HEK293T (cell line): ENCODE data around the gene BAZ2A.

ENCODE experiments used
- CTCF ChIA-PET: fragments of 350-600 bp; formaldehyde crosslinking; extraction: SDS; loops from one replicate; lab custom pipeline; 2021; ENCODE audit warnings: antibody characterized with exemption, inconsistent platforms; lab: Yijun Ruan, JAX
- POLR2A ChIA-PET: fragments of 350-600 bp; formaldehyde crosslinking; extraction: SDS; loops from one replicate; lab custom pipeline; 2020; ENCODE audit warnings: antibody characterized with exemption, inconsistent platforms; lab: Yijun Ruan, JAX
- DNase-seq: peaks from one replicate; pipeline ENCODE4 v3.0.0; 2012; ENCODE audit warnings: mixed read lengths; ENCODE audit errors: extremely low spot score
- ARNT ChIP-seq: fragments of 450-650 bp; IDR thresholded peaks from 2 replicates; pipeline ENCODE4 v1.6.1; 2017; ENCODE audit warnings: mild to moderate bottlenecking
- BHLHE40 ChIP-seq: fragments of 450-650 bp; IDR thresholded peaks from 2 replicates; pipeline ENCODE4 v1.6.1; 2016; ENCODE audit warnings: mild to moderate bottlenecking, moderate library complexity, borderline replicate concordance
- CTBP1 ChIP-seq: fragments of 450-650 bp; IDR thresholded peaks from 2 replicates; pipeline ENCODE4 v1.6.1; 2016; ENCODE audit warnings: borderline replicate concordance
- ELF4 ChIP-seq: fragments of 450-650 bp; IDR thresholded peaks from 2 replicates; pipeline ENCODE4 v1.6.1; 2017; ENCODE audit warnings: antibody characterized with exemption
- FOXA1 ChIP-seq: fragments of 450-650 bp; IDR thresholded peaks from 2 replicates; pipeline ENCODE4 v1.6.1; 2016; ENCODE audit warnings: mild to moderate bottlenecking
- FOXK2 ChIP-seq: fragments of 450-650 bp; IDR thresholded peaks from 2 replicates; pipeline ENCODE4 v1.6.1; 2016; ENCODE audit warnings: mild to moderate bottlenecking
- FOXM1 ChIP-seq: fragments of 450-650 bp; IDR thresholded peaks from 2 replicates; pipeline ENCODE4 v1.6.1; 2017; ENCODE audit warnings: mild to moderate bottlenecking, borderline replicate concordance
- HDGF ChIP-seq: fragments of 450-650 bp; IDR thresholded peaks from 2 replicates; pipeline ENCODE4 v1.6.1; 2017; ENCODE audit warnings: antibody characterized with exemption, borderline replicate concordance
- L3MBTL2 ChIP-seq: fragments of 450-650 bp; conservative IDR thresholded peaks from 2 replicates; pipeline ENCODE4 v1.6.1; 2016; ENCODE audit warnings: mild to moderate bottlenecking
- LEF1 ChIP-seq: fragments of 450-650 bp; IDR thresholded peaks from 2 replicates; pipeline ENCODE4 v1.6.1; 2017; ENCODE audit warnings: mild to moderate bottlenecking, borderline replicate concordance
- NFRKB ChIP-seq: fragments of 450-650 bp; IDR thresholded peaks from 2 replicates; pipeline ENCODE4 v1.6.1; 2016; ENCODE audit warnings: mild to moderate bottlenecking, moderate library complexity
- PKNOX1 ChIP-seq: fragments of 450-650 bp; IDR thresholded peaks from 2 replicates; pipeline ENCODE4 v1.6.1; 2016
- SP1 ChIP-seq: fragments of 450-650 bp; IDR thresholded peaks from 2 replicates; pipeline ENCODE4 v1.6.1; 2017
- SUZ12 ChIP-seq: fragments of 450-650 bp; IDR thresholded peaks from 2 replicates; pipeline ENCODE4 v1.6.1; 2016; ENCODE audit warnings: mild to moderate bottlenecking
- TARDBP ChIP-seq: fragments of 450-650 bp; IDR thresholded peaks from 2 replicates; pipeline ENCODE4 v1.6.1; 2016
- ZNF384 ChIP-seq: fragments of 450-650 bp; IDR thresholded peaks from 2 replicates; pipeline ENCODE4 v1.6.1; 2016

Gene BAZ2A

GRCh38 chr12:56630180-56630632 is at the start of gene BAZ2A:
Gene BAZ2A (minus strand): TSS chr12:56630326. CDS start chr12:56617530, 12,796 bp downstream.
- CTCF ChIA-PET, result no interaction called here
- peak; percentile 91 for DNase-seq
- TF ChIP-seq SP1 (no peak), FOXA1 (no peak), BHLHE40 (no peak), NFRKB (no peak), FOXK2 (no peak), L3MBTL2 (no peak), ZNF384 (no peak), SUZ12 (no peak), ELF4 (no peak), FOXM1 (peak; percentile 99), HDGF (no peak), ARNT (0 out of 2 replicates have a peak, but pooled peaks have one; percentile 37)
- POLR2A ChIA-PET, result interaction anchor here (1.5 to 3.0 kb wide), 2 partner anchors 16 to 95 kb away, joined by 4 to 11 read pairs; partner anchors contain the start of genes ATP5F1B and NACA

DNA sequence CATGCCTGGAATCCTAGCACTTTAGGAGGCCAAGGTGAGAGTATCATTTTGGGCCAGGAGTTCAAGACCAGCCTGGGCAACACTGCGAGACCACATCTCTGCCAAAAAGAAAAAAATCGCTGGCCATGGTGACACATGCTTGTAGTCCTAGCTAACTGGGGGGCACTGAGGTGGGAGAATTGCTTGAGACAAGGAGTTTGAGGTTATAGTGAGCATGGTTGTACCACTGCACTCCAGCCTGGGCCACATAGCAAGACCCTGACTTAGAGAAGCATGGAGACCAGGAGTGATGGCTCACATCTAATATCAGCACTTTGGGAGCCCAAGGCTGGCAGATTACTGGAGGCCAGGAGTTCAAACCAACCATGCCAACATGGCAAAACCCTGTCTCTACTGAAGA is 48.7 kb upstream of the BAZ2A start:
- ChIA-PET CTCF (no interaction called here), POLR2A (interaction anchor here (1.1 to 7.8 kb wide), 4 partner anchors 10 to 47 kb away, joined by 3 to 39 read pairs (median 15); partner anchors contain the start of genes ATP5F1B, NACA and PTGES3)
- no peak for DNase-seq
- no peak for TF ChIP-seq ARNT

GRCh38 chr12:56677680-56678079 is 47.6 kb upstream of the BAZ2A start:
- DNase-seq, result no peak
- POLR2A ChIA-PET, result interaction anchor here (2.0 to 7.8 kb wide), 4 partner anchors 11 to 48 kb away, joined by 4 to 39 read pairs (median 15); partner anchors contain the start of genes ATP5F1B, NACA and PTGES3
- TF ChIP-seq TARDBP, result no peak
- TF ChIP-seq ELF4, result no peak
- TF ChIP-seq L3MBTL2, result no peak
- no peak for TF ChIP-seq ZNF384
- TF ChIP-seq PKNOX1, result no peak
- no peak for TF ChIP-seq HDGF
- no peak for TF ChIP-seq SUZ12
- TF ChIP-seq SP1, result no peak
- no peak for TF ChIP-seq LEF1
- TF ChIP-seq FOXA1, result no peak
- TF ChIP-seq ARNT, result no peak
- no peak for TF ChIP-seq CTBP1
- TF ChIP-seq FOXM1, result no peak
- TF ChIP-seq NFRKB, result no peak
- no peak for TF ChIP-seq FOXK2
- no peak for TF ChIP-seq BHLHE40
- CTCF ChIA-PET, result interaction anchor here (2.0 kb wide), 1 partner anchor 41 kb away, joined by 6 read pairs; no protein-coding TSS in a partner anchor

DNA sequence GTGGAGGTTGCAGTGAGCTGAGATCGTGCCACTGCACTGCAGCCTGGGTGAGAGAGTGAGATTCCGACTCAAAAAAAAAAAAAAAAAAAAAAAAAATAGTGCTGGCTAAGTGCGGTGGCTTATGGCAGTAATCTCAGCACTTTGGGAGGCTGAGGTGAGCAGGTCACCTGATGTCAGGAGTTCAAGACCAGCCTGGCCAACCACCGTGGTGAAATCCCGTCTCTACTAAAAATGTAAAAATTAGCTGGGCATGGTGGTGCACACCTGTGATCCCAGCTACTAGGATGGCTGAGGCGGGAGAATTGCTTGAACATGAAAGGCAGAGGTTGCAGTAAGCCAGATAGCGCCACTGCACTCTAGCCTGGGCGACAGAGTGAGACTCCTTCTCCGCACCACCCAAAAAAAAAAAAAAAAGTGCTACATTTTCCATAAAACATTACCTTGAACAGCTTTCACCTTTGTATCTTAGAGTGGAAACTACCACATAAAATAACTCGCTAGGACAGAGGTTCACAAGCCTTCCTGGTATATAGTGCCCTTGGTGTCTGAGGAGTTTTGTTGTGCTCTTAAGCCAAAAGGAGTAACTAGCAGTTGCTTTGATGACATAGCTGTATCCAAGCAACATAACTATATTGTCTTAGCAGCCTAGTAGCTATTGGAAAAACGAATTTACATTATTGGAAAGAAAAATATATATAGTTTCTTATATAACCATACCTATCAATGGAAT is 46.9 kb upstream of the BAZ2A start:
- ChIA-PET CTCF (interaction anchor here (2.0 kb wide), 1 partner anchor 40 kb away, joined by 6 read pairs; no protein-coding TSS in a partner anchor), POLR2A (interaction anchor here (2.0 to 7.8 kb wide), 4 partner anchors 12 to 48 kb away, joined by 4 to 39 read pairs (median 15); partner anchors contain the start of genes ATP5F1B, NACA and PTGES3)
- TF ChIP-seq FOXM1 (no peak), LEF1 (no peak)
- no peak for DNase-seq

GRCh38 chr12:56671608-56672007 is 41.5 kb upstream of the BAZ2A start:
- POLR2A ChIA-PET, result interaction anchor here (1.3 to 2.0 kb wide), 4 partner anchors 11 to 54 kb away, joined by 4 to 12 read pairs (median 6); partner anchors contain the start of genes ATP5F1B, NACA and PTGES3
- no peak for DNase-seq
- no peak for TF ChIP-seq PKNOX1
- TF ChIP-seq SP1, result no peak
- TF ChIP-seq NFRKB, result no peak
- no peak for TF ChIP-seq LEF1
- CTCF ChIA-PET, result interaction anchor here (0.9 kb wide), 1 partner anchor 12 kb away, joined by 3 read pairs; no protein-coding TSS in a partner anchor

DNA sequence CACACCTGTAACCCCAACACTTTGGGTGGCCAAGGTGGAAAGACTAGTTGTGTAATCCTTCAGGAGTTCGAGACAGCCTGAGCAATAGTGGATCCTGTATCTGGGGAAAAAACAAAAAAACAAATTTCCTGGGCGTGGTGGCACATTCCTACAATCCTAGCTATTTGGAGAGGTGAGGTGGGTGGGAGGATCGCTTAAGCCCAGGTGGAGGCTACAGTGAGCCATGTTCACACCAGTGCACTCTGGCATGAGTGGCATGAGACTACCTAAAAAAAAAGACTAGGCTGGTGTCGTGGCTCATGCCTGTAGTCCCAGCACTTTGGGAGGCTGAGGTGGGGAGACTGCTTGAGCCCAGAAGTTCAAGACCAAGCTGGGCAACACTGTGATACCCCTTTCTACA is 40.7 kb upstream of the BAZ2A start:
- ChIA-PET CTCF (interaction anchor here (0.5 to 0.9 kb wide), 2 partner anchors 13 to 456 kb away, joined by 3 read pairs; no protein-coding TSS in a partner anchor), POLR2A (interaction anchor here (1.3 to 2.0 kb wide), 4 partner anchors 12 to 55 kb away, joined by 4 to 12 read pairs (median 6); partner anchors contain the start of genes ATP5F1B, NACA and PTGES3)
- no peak for DNase-seq
- no peak for TF ChIP-seq FOXA1
- TF ChIP-seq ELF4, result no peak
- no peak for TF ChIP-seq NFRKB
- TF ChIP-seq HDGF, result no peak
- TF ChIP-seq SUZ12, result no peak
- TF ChIP-seq CTBP1, result no peak
- TF ChIP-seq FOXM1, result no peak
- no peak for TF ChIP-seq TARDBP
- TF ChIP-seq LEF1, result no peak
- no peak for TF ChIP-seq FOXK2
- TF ChIP-seq SP1, result no peak
- no peak for TF ChIP-seq ARNT
- TF ChIP-seq ZNF384, result no peak
- no peak for TF ChIP-seq L3MBTL2
- no peak for TF ChIP-seq BHLHE40
- no peak for TF ChIP-seq PKNOX1
